HepG2 (cell line): ENCODE data around the gene PEX7. TPM values are rescaled to one million over a fixed set of nuclear protein-coding genes. Genes with fewer than 3 reads are reported as not detected.

ENCODE experiments used
- ATAC-seq: fragments of 200-7000 bp; cut with Tn5 transposase; 3 replicates; pipeline ENCODE4 v1.9.1; 2020; ENCODE audit warnings: mild to moderate bottlenecking, moderate library complexity
- BruUV-seq: library from RNA; stranded (reverse); fragments of 400-500 nt; replicated peaks from 2 replicates; lab custom pipeline; 2021; lab: Mats Ljungman, UMichigan
- CTCF ChIA-PET: fragments of 300-600 bp; formaldehyde crosslinking; extraction: SDS; loops from one replicate; lab custom pipeline; 2021; ENCODE audit warnings: low total read pairs, inconsistent platforms, low intra/inter-chr PET ratio; lab: Yijun Ruan, JAX
- POLR2A ChIA-PET: fragments of 350-600 bp; sonication (Branson Sonifier 250); formaldehyde crosslinking; loops from one replicate; lab custom pipeline; 2020; ENCODE audit warnings: antibody characterized with exemption, inconsistent platforms; lab: Yijun Ruan, JAX
- DNase-seq: peaks from one replicate; pipeline ENCODE4 v3.0.0-alpha.2; 2015; ENCODE audit warnings: low spot score
- FAIRE-seq: peaks from 3 replicates; lab custom pipeline; 2011; peaks lifted over from hg19 to GRCh38; lab: Jason Lieb, UNC
- H2AFZ ChIP-seq: one replicate; pipeline ENCODE4 v1.6.1; 2011; ENCODE audit warnings: low read length, inconsistent platforms
- H3K27ac ChIP-seq: fragments of 300-600 bp; 3 replicates; pipeline ENCODE4 v1.8.0; 2011; ENCODE audit warnings: mixed run types, mild to moderate bottlenecking, mixed read lengths, low read length, inconsistent platforms; ENCODE audit not compliant: insufficient read depth; ENCODE audit errors: extremely low read length
- H3K27me3 ChIP-seq, 2 experiments: fragments of 200-600 bp in 1 of 2; 2 replicates in 1 of 2; 3 replicates in 1 of 2; pipeline versions ENCODE4 v1.6.0 to v1.8.0; 2011; ENCODE audit warnings: low read length in 2 of 2, mild to moderate bottlenecking in 2 of 2, moderate library complexity in 2 of 2, inconsistent platforms in 1 of 2; ENCODE audit not compliant: insufficient read depth in 2 of 2, control insufficient read depth in 1 of 2
- H3K36me3 ChIP-seq, 2 experiments: fragments of 200-600 bp in 1 of 2; replicated peaks in 1 of 2; 2 replicates in 1 of 2; 3 replicates in 1 of 2; pipeline versions ENCODE4 v1.5.1 to v1.8.0; 2011; ENCODE audit warnings: low read length in 2 of 2, inconsistent platforms in 1 of 2; ENCODE audit not compliant: insufficient read depth in 2 of 2, control insufficient read depth in 1 of 2
- H3K4me1 ChIP-seq: 2 replicates; pipeline ENCODE4 v1.5.1; 2012; ENCODE audit warnings: low read length, inconsistent platforms; ENCODE audit not compliant: insufficient read depth
- H3K4me2 ChIP-seq: 2 replicates; pipeline ENCODE4 v1.6.0; 2011; ENCODE audit warnings: low read depth, low read length, inconsistent platforms
- H3K4me3 ChIP-seq, 3 experiments: fragments of 200-600 bp in 1 of 3; sonication (generic), shearing (Covaris generic) in 1 of 3; replicated peaks in 1 of 3; 2 replicates each; pipeline ENCODE4 v1.5.1; 2011 to 2016; ENCODE audit warnings: low read length in 3 of 3, inconsistent platforms in 2 of 3, low read depth in 2 of 3, mild to moderate bottlenecking in 2 of 3, control low read depth in 1 of 3, mixed read lengths in 1 of 3; ENCODE audit not compliant: insufficient read depth in 1 of 3
- H3K79me2 ChIP-seq: one replicate; pipeline ENCODE4 v1.6.1; 2011; ENCODE audit warnings: low read length, inconsistent platforms; ENCODE audit not compliant: insufficient read depth
- H3K9ac ChIP-seq: 2 replicates; pipeline ENCODE4 v1.6.0; 2011; ENCODE audit warnings: mild to moderate bottlenecking, low read depth, low read length, inconsistent platforms; ENCODE audit not compliant: insufficient read depth
- H3K9me3 ChIP-seq: 2 replicates; pipeline ENCODE4 v1.5.1; 2012; ENCODE audit warnings: mild to moderate bottlenecking, low read length
- H4K20me1 ChIP-seq: 2 replicates; pipeline ENCODE4 v1.6.0; 2011; ENCODE audit warnings: inconsistent platforms, mild to moderate bottlenecking, low read length, moderate library complexity; ENCODE audit not compliant: insufficient read depth
- ATF4 ChIP-seq, 2 experiments: fragments of 450-650 bp in 1 of 2; sonication (generic) in 1 of 2; formaldehyde crosslinking; IDR thresholded peaks; 2 replicates each; pipeline versions ENCODE4 v1.5.0 to v1.8.0; 2020 to 2022; ENCODE audit warnings: mild to moderate bottlenecking in 1 of 2, missing genetic modification reagents in 1 of 2
- HES4 ChIP-seq: sonication (generic); formaldehyde crosslinking; IDR thresholded peaks from 2 replicates; pipeline ENCODE4 v1.9.0; 2021; ENCODE audit warnings: mild to moderate bottlenecking, missing genetic modification reagents, borderline replicate concordance
- NFE2L1 ChIP-seq: sonication (generic); formaldehyde crosslinking; IDR thresholded peaks from 2 replicates; pipeline ENCODE4 v1.4.0; 2020; ENCODE audit warnings: missing genetic modification reagents, mild to moderate bottlenecking, borderline replicate concordance
- PCBP2 ChIP-seq: fragments of 200-400 bp; formaldehyde crosslinking; optimal IDR thresholded peaks from 2 replicates; pipeline ENCODE3; 2018; ENCODE audit warnings: low read length, low read depth; ENCODE audit not compliant: poor library complexity, severe bottlenecking
- SP1 ChIP-seq, 2 experiments: fragments of 450-650 bp in 1 of 2; sonication (generic) in 1 of 2; formaldehyde crosslinking in 1 of 2; IDR thresholded peaks; 2 replicates each; pipeline versions ENCODE4 v1.4.0 to v1.6.1; 2016 to 2020; ENCODE audit warnings: missing genetic modification reagents in 1 of 2
- SRY ChIP-seq: sonication (generic); formaldehyde crosslinking; IDR thresholded peaks from 2 replicates; pipeline ENCODE4 v1.8.0; 2022; ENCODE audit warnings: mild to moderate bottlenecking, missing genetic modification reagents
- ZBTB34 ChIP-seq: sonication (generic); formaldehyde crosslinking; IDR thresholded peaks from 2 replicates; pipeline ENCODE4 v1.8.0; 2022; ENCODE audit warnings: mild to moderate bottlenecking, missing genetic modification reagents
- ZBTB42 ChIP-seq: sonication (generic); formaldehyde crosslinking; IDR thresholded peaks from 2 replicates; pipeline ENCODE4 v1.5.0; 2020; ENCODE audit warnings: mild to moderate bottlenecking, missing genetic modification reagents
- ZBTB43 ChIP-seq: sonication (generic); formaldehyde crosslinking; conservative IDR thresholded peaks from 2 replicates; pipeline ENCODE4 v1.4.0; 2020; ENCODE audit warnings: missing genetic modification reagents
- ZNF224 ChIP-seq: sonication (generic); formaldehyde crosslinking; IDR thresholded peaks from 2 replicates; pipeline ENCODE4 v1.5.0; 2020; ENCODE audit warnings: mild to moderate bottlenecking, missing genetic modification reagents
- ZNF556 ChIP-seq: sonication (generic); formaldehyde crosslinking; IDR thresholded peaks from 2 replicates; pipeline ENCODE4 v1.4.0; 2020; ENCODE audit warnings: mild to moderate bottlenecking, missing genetic modification reagents, borderline replicate concordance
- ZNF737 ChIP-seq: sonication (generic); formaldehyde crosslinking; IDR thresholded peaks from 2 replicates; pipeline ENCODE4 v1.5.0; 2020; ENCODE audit warnings: missing genetic modification reagents, mild to moderate bottlenecking, borderline replicate concordance
- ZSCAN20 ChIP-seq: sonication (generic); formaldehyde crosslinking; IDR thresholded peaks from 2 replicates; pipeline ENCODE4 v1.4.0; 2020; ENCODE audit warnings: missing genetic modification reagents, mild to moderate bottlenecking, borderline replicate concordance
- ZSCAN31 ChIP-seq: sonication (generic); formaldehyde crosslinking; IDR thresholded peaks from 2 replicates; pipeline ENCODE4 v1.5.0; 2020; ENCODE audit warnings: low read depth, mild to moderate bottlenecking, missing genetic modification reagents
- WGBS: methylation state at CpG from one replicate; pipeline ENCODE4 v1.1.6; 2017; ENCODE audit warnings: low lambda C conversion rate; 5-methylcytosine and 5-hydroxymethylcytosine counted together
- in situ Hi-C: cut with HindIII; loops from 2 replicates; pipeline ENCODE4 v1.10.0; 2017; ENCODE audit warnings: low pct_unique_long_range_greater_than_20kb; ENCODE audit not compliant: extremely low pct_ligation_motif_present
- intact Hi-C: fragments of 100-400 bp; cut with micrococcal nuclease; formaldehyde crosslinking; loops from one replicate; pipeline ENCODE4 v1.10.0; 2022; ENCODE audit not compliant: unreplicated experiment
- polyA plus RNA-seq, 8 experiments: library from polyadenylated mRNA; depleted of rRNA in 3 of 8; stranded (reverse) in 7 of 8; unstranded in 1 of 8; fragments of >200 nt; fragmentation: Illumina TruSeq in 4 of 8; extraction: Trizol in 4 of 8; gene quantifications; 2 replicates each; pipeline versions ENCODE4 v1.2.1 to v1.2.3, GENCODE V29; 2011 to 2016; ENCODE audit warnings: low read depth in 4 of 8, missing spikeins in 1 of 8, mixed read lengths in 1 of 8; ENCODE audit not compliant: insufficient read depth in 1 of 8
- total RNA-seq, 5 experiments: library from RNA; depleted of rRNA; stranded (reverse); fragments of >200 nt; fragmentation: Illumina TruSeq; extraction: Trizol; gene quantifications; 2 replicates each; pipeline ENCODE4 v1.2.3, GENCODE V29; 2016; ENCODE audit warnings: low read depth in 1 of 5

PEX7 gene
- total and polyA plus RNA-seq, 2 of the 13 experiments (the other 11 are each of a cell fraction or from before 2014, with no cell fraction given): 0.04 to 0.53 TPM

- no peak for ATAC-seq
- no peaks in the 10 kb centered on the region for H3K9me3 ChIP-seq
- in situ Hi-C loops: loop anchor here (25.0 kb wide), 1 partner anchor 677 kb away; no protein-coding TSS in a partner anchor
- POLR2A ChIA-PET: no interaction called here
- no peak overlapping the region for H3K4me2 ChIP-seq
- FAIRE-seq: no peak
- BruUV-seq: no TSS peak
- no peak overlapping the region for H2AFZ ChIP-seq
- WGBS: 44% methylated on average over 3 of the region's 3 CpGs
- peaks cover 4 to 24% of the 10 kb centered on the region in 2 experiments; a peak in 3 of 5 replicates for H3K27me3 ChIP-seq
- intact Hi-C loops: no loop called here
- peaks cover 7% of the 10 kb centered on the region; the same call in 1 of the 2 replicates for H3K4me1 ChIP-seq
- H3K9ac ChIP-seq: no peak overlapping the region
- H3K27ac ChIP-seq: no peak overlapping the region
- no peak overlapping the region for H3K4me3 ChIP-seq
- no peak for DNase-seq
- no peak for TF ChIP-seq SP1 (IDR thresholded peaks at IDR 0.05)
- TF ChIP-seq SP1 (CRISPR knock-in tag; IDR thresholded peaks at IDR 0.05): no peak
- no peak for TF ChIP-seq ZBTB43 (CRISPR knock-in tag)
- CTCF ChIA-PET: no interaction called here
- H4K20me1 ChIP-seq: no peaks in the 10 kb centered on the region
- H3K79me2 ChIP-seq: no peaks in the 10 kb centered on the region
- H3K36me3 ChIP-seq: no peaks in the 10 kb centered on the region
These were observed 138.4 kb downstream of the PEX7 start for GRCh38 chr6:136960781-136961180.

- FAIRE-seq: no peak
- WGBS: 14% methylated on average over 5 of the region's 5 CpGs
- H3K4me1 ChIP-seq: peaks cover 7% of the 10 kb centered on the region; the same call in 1 of the 2 replicates
- H4K20me1 ChIP-seq: no peaks in the 10 kb centered on the region
- H3K27me3 ChIP-seq: peaks cover 4 to 21% of the 10 kb centered on the region in 2 experiments; a peak in 3 of 5 replicates
- H3K9ac ChIP-seq: no peak overlapping the region
- H3K4me2 ChIP-seq: no peak overlapping the region
- ChIA-PET POLR2A (no interaction called here), CTCF (no interaction called here)
- no peak for DNase-seq
- BruUV-seq: no TSS peak
- in situ Hi-C loops (loop anchor here (25.0 kb wide), 1 partner anchor 675 kb away; no protein-coding TSS in a partner anchor), intact Hi-C loops (no loop called here)
- no peak overlapping the region for H3K27ac ChIP-seq
- no peak for ATAC-seq
- H3K9me3 ChIP-seq: no peaks in the 10 kb centered on the region
- no peaks in the 10 kb centered on the region for H3K36me3 ChIP-seq
- H3K79me2 ChIP-seq: no peaks in the 10 kb centered on the region
- no peak overlapping the region for H3K4me3 ChIP-seq
- H2AFZ ChIP-seq: no peak overlapping the region
- TF ChIP-seq PCBP2 (no peak), ATF4 (CRISPR knock-in tag; IDR thresholded peaks at IDR 0.05) (no peak), ZBTB34 (CRISPR knock-in tag) (no peak), ZNF224 (CRISPR knock-in tag) (no peak), HES4 (CRISPR knock-in tag) (no peak), SRY (CRISPR knock-in tag) (no peak), ZSCAN31 (CRISPR knock-in tag) (no peak), ZNF737 (CRISPR knock-in tag) (no peak), NFE2L1 (no peak), ZSCAN20 (CRISPR knock-in tag) (no peak), ZNF556 (no peak), ZBTB42 (no peak)
These were observed 139.5 kb downstream of the PEX7 start for GRCh38 chr6:136961848-136962247.
